ENCODE data around the gene SWT1.
"Not testable (repeated sequence)": the region's sequence is repeated elsewhere in the genome, so short reads cannot be mapped to it uniquely, and the experiment has no call there.

The SWT1 gene

GRCh38 chr1:185245466-185245865 lies 88.5 kb downstream of the SWT1 start:
- DNase-seq (ENCODE audit: low spot score), result no peak

- DNase-seq (ENCODE audit: low spot score), result no peak
Measured at GRCh38 chr1:185249563-185249962, 92.6 kb downstream of the SWT1 start.

GRCh38 chr1:185250063-185250462 lies 93.1 kb downstream of the SWT1 start:
- DNase-seq (ENCODE audit: low spot score), result no peak

GRCh38 chr1:185251928-185252327 lies 95.0 kb downstream of the SWT1 start:
- DNase-seq (ENCODE audit: low spot score), result not testable (repeated sequence)

GRCh38 chr1:185252404-185252803 lies 95.4 kb downstream of the SWT1 start:
- not testable (repeated sequence) for DNase-seq (ENCODE audit: low spot score)

- DNase-seq (ENCODE audit: low spot score), result not testable (repeated sequence)
Measured at GRCh38 chr1:185255595-185255994, 98.6 kb downstream of the SWT1 start.

GRCh38 chr1:185257116-185257949 lies 100.4 kb downstream of the SWT1 start:
- not testable (repeated sequence) for DNase-seq (ENCODE audit: low spot score)

GRCh38 chr1:185257950-185258208 lies 100.9 kb downstream of the SWT1 start:
- no peak for DNase-seq (ENCODE audit: low spot score)

GRCh38 chr1:185258676-185259075 lies 101.7 kb downstream of the SWT1 start:
- no peak for DNase-seq (ENCODE audit: low spot score)

GRCh38 chr1:185260611-185261010 lies 103.6 kb downstream of the SWT1 start:
- no peak for DNase-seq (ENCODE audit: low spot score)

- DNase-seq (ENCODE audit: low spot score), result no peak
Measured at GRCh38 chr1:185262151-185262550, 105.2 kb downstream of the SWT1 start.

- DNase-seq (ENCODE audit: low spot score), result no peak
Measured at GRCh38 chr1:185263292-185263691, 106.3 kb downstream of the SWT1 start.

- DNase-seq (ENCODE audit: low spot score), result no peak
Measured at GRCh38 chr1:185263780-185264179, 106.8 kb downstream of the SWT1 start.

- no peak for DNase-seq (ENCODE audit: low spot score)
Measured at GRCh38 chr1:185265314-185265713, 108.3 kb downstream of the SWT1 start.

- DNase-seq (ENCODE audit: low spot score), result no peak
Measured at GRCh38 chr1:185267301-185267700, 110.3 kb downstream of the SWT1 start.

GRCh38 chr1:185267701-185268100 lies 110.7 kb downstream of the SWT1 start:
- DNase-seq (ENCODE audit: low spot score), result no peak

GRCh38 chr1:185268352-185268751 lies 111.4 kb downstream of the SWT1 start:
- DNase-seq (ENCODE audit: low spot score), result no peak

GRCh38 chr1:185271921-185272320 lies 115.0 kb downstream of the SWT1 start:
- DNase-seq (ENCODE audit: low spot score), result no peak

GRCh38 chr1:185279571-185279970 lies 122.6 kb downstream of the SWT1 start:
- DNase-seq (ENCODE audit: low spot score), result no peak

- DNase-seq (ENCODE audit: low spot score), result no peak
Measured at GRCh38 chr1:185280589-185280988, 123.6 kb downstream of the SWT1 start.

GRCh38 chr1:185281245-185281644 lies 124.3 kb downstream of the SWT1 start:
- peak; percentile 67 for DNase-seq (ENCODE audit: low spot score)

- DNase-seq (ENCODE audit: low spot score), result no peak
Measured at GRCh38 chr1:185284116-185284515, 127.1 kb downstream of the SWT1 start.

- no peak for DNase-seq (ENCODE audit: low spot score)
Measured at GRCh38 chr1:185284533-185285276, 127.7 kb downstream of the SWT1 start.

- no peak for DNase-seq (ENCODE audit: low spot score)
Measured at GRCh38 chr1:185287451-185287850, 130.5 kb downstream of the SWT1 start.
